T-helper 17 cell (primary cell): ENCODE data around the gene CCNE1. TPM values are rescaled to one million over a fixed set of nuclear protein-coding genes. Genes with fewer than 3 reads are reported as not detected.

Experiments
- ATAC-seq: fragments of 150-1000 bp; cut with Tn5 transposase; 2 replicates; pipeline ENCODE4 v1.10.0; 2021; ENCODE audit warnings: mild to moderate bottlenecking, moderate library complexity
- DNase-seq, 3 donors: peaks; one replicate each; pipeline versions ENCODE4 v3.0.0 to v3.0.0-alpha.2; 2020 to 2021
- H3K9me3 ChIP-seq: one replicate; pipeline ENCODE4 v1.7.0; 2013; ENCODE audit warnings: low read length, mild to moderate bottlenecking; ENCODE audit not compliant: control insufficient read depth, poor library complexity, severe bottlenecking
- H3K27ac Mint-ChIP-seq: one replicate; pipeline ENCODE4 v1.8.0; 2022; ENCODE audit warnings: mild to moderate bottlenecking, moderate library complexity, mixed read lengths
- H3K27me3 Mint-ChIP-seq: one replicate; pipeline ENCODE4 v1.8.0; 2022; ENCODE audit warnings: mixed read lengths
- H3K36me3 Mint-ChIP-seq: one replicate; pipeline ENCODE4 v1.8.0; 2022; ENCODE audit warnings: low read depth, mixed read lengths
- H3K4me1 Mint-ChIP-seq: one replicate; pipeline ENCODE4 v1.8.0; 2022; ENCODE audit warnings: mild to moderate bottlenecking, mixed read lengths
- H3K4me3 Mint-ChIP-seq: one replicate; pipeline ENCODE4 v1.8.0; 2022; ENCODE audit warnings: mild to moderate bottlenecking, moderate library complexity, mixed read lengths
- total RNA-seq, 4 donors: library from RNA in 2 of 4; stranded (reverse) in 2 of 4; gene quantifications; one replicate each; pipeline ENCODE4 v1.2.3 and lab custom pipeline; 2022 to 2026

Gene CCNE1
- total RNA-seq, 2 donors from 2014 or later: 3.8 to 7.4 TPM

GRCh38 chr19:29834991-29835846 lies 23.4 kb downstream of the CCNE1 start:
- no peaks in the 10 kb centered on the region for H3K9me3 ChIP-seq
- DNase-seq: no peak
- H3K27ac Mint-ChIP-seq: peak overlapping the region; percentile 24
- peaks cover 33% of the 10 kb centered on the region for H3K4me1 Mint-ChIP-seq
- H3K36me3 Mint-ChIP-seq: peaks cover 3% of the 10 kb centered on the region
- H3K4me3 Mint-ChIP-seq: no peak overlapping the region
- no peak for ATAC-seq
- H3K27me3 Mint-ChIP-seq: no peaks in the 10 kb centered on the region

DNA sequence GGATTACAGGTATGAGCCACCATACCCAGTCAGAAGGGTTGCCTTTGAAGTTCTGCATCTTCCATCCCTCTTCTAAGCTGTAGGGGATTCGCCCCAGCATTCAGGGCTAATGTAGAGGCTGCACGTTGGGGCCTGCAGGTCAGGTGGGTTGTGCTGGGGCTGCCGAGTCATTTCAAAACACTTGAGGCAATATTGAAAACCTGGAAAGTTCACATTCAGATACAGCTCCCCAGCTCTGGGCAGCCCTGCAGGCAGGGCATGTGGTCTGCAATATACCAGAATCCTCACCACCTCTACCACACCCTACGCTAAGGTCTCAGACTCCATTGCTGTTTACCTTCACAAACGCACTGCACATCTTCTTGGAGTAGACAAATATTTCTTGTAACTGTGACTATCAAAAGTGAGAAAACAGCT lies 24.6 kb downstream of the CCNE1 start:
- Mint-ChIP-seq H3K27me3 (no peaks in the 10 kb centered on the region), H3K4me3 (no peak overlapping the region), H3K4me1 (peaks cover 24% of the 10 kb centered on the region), H3K36me3 (peaks cover under 1% of the 10 kb centered on the region), H3K27ac (peak overlapping the region; percentile 87)
- DNase-seq (no peak), ATAC-seq (no peak)
- no peaks in the 10 kb centered on the region for H3K9me3 ChIP-seq

- peak overlapping the region; percentile 87 for H3K27ac Mint-ChIP-seq
- H3K4me1 Mint-ChIP-seq: peaks cover 19% of the 10 kb centered on the region
- H3K27me3 Mint-ChIP-seq: no peaks in the 10 kb centered on the region
- H3K4me3 Mint-ChIP-seq: peak overlapping the region; percentile 65
- no peaks in the 10 kb centered on the region for H3K36me3 Mint-ChIP-seq
- no peak for DNase-seq
- ATAC-seq: peak; percentile 96
- no peaks in the 10 kb centered on the region for H3K9me3 ChIP-seq
These were observed 25.7 kb downstream of the CCNE1 start for GRCh38 chr19:29837448-29837981.

DNA sequence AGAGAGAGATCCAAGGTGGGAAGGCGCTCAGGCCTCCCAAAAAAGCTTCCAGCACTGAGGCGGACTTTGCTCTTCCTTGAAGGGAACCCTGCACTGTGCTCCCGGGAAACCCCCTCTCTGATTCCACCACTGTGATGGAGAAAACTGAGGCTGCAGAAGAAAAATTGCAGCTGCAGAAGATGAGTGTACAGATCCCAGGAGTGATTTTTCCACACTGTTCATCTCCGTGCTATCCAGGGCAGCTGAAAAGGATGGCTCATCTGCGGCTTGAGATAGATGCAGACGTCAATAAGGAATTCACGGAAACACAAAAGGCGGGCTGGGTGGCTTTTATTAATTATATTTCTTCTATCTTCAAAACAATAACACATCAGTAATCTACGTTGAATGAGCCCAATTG lies 26.2 kb downstream of the CCNE1 start:
- DNase-seq: no peak
- no peaks in the 10 kb centered on the region for H3K27me3 Mint-ChIP-seq
- no peaks in the 10 kb centered on the region for H3K36me3 Mint-ChIP-seq
- H3K4me1 Mint-ChIP-seq: peaks cover 19% of the 10 kb centered on the region
- H3K4me3 Mint-ChIP-seq: no peak overlapping the region
- no peaks in the 10 kb centered on the region for H3K9me3 ChIP-seq
- ATAC-seq: no peak
- H3K27ac Mint-ChIP-seq: peak overlapping the region; percentile 87

DNA sequence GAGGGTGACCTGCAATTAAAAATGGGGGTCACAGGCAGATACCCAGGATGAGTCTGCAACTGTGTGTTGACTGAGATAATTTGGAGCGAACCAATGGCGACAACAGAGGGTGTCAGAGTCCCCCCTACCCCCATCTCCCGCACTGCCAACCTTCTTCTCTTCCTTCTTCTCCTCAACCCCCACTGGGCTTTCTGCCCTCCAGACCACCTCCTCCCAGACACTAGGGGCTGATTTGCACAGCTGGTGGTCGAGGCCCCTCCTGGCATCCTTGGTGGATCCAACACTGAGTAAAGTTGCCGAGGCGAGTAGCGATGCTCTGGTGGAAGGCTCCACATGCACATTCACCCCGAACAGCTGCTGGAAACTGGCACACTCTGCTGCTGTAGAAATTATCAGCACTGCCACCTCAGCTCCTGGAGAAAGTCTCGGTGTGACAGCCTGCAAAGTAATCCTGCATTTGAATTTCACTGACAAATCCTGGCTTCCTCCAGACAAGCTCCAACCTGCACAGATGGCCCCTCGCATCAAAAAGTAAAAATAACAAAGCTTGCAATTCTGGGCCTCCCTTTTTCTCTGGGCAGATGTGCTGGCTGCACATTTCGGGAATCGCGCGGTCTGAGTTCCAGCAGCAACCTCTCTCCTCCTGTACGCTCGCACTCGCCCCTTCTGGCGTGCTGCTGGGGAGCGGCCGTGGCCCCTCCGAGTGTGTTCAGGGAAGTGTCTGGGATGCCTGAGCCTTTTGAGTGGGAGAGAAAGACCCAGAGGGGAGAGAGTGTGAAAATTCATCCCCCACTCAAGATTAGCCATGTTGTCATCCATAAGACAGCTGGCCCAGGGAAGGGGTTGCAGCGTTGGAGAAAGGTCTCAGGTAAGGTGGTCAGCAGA lies 28.5 kb downstream of the CCNE1 start:
- H3K9me3 ChIP-seq: no peaks in the 10 kb centered on the region
- H3K27ac Mint-ChIP-seq: no peak overlapping the region
- H3K4me1 Mint-ChIP-seq: peaks cover 14% of the 10 kb centered on the region
- H3K27me3 Mint-ChIP-seq: no peaks in the 10 kb centered on the region
- H3K4me3 Mint-ChIP-seq: no peak overlapping the region
- ATAC-seq (no peak), DNase-seq (no peak)
- H3K36me3 Mint-ChIP-seq: no peaks in the 10 kb centered on the region

DNA sequence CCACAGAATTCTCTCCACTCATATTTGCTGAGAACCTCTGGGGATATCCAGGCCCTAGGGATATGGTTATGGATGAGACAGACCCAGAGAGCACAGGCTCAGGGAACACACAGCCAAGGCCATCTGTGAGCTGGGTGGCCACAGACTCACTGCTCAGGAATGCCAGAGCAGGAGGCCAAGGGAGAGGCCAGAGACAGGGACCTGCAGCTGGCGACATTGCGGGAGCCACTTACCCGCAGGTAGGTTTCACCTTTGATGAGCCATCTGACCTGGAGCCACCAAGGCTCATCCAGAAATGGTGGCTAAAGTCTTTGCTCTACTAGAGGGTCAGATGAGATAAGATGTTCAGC lies 29.4 kb downstream of the CCNE1 start:
- H3K9me3 ChIP-seq: no peaks in the 10 kb centered on the region
- ATAC-seq (no peak), DNase-seq (no peak)
- Mint-ChIP-seq H3K27ac (no peak overlapping the region), H3K27me3 (no peaks in the 10 kb centered on the region), H3K4me3 (no peak overlapping the region), H3K4me1 (peaks cover 19% of the 10 kb centered on the region), H3K36me3 (no peaks in the 10 kb centered on the region)

GRCh38 chr19:29841559-29842367 lies 30.0 kb downstream of the CCNE1 start:
- no peak overlapping the region for H3K27ac Mint-ChIP-seq
- no peak for ATAC-seq
- no peaks in the 10 kb centered on the region for H3K9me3 ChIP-seq
- H3K4me3 Mint-ChIP-seq: no peak overlapping the region
- H3K36me3 Mint-ChIP-seq: no peaks in the 10 kb centered on the region
- no peak for DNase-seq
- H3K27me3 Mint-ChIP-seq: no peaks in the 10 kb centered on the region
- peaks cover 16% of the 10 kb centered on the region for H3K4me1 Mint-ChIP-seq

DNA sequence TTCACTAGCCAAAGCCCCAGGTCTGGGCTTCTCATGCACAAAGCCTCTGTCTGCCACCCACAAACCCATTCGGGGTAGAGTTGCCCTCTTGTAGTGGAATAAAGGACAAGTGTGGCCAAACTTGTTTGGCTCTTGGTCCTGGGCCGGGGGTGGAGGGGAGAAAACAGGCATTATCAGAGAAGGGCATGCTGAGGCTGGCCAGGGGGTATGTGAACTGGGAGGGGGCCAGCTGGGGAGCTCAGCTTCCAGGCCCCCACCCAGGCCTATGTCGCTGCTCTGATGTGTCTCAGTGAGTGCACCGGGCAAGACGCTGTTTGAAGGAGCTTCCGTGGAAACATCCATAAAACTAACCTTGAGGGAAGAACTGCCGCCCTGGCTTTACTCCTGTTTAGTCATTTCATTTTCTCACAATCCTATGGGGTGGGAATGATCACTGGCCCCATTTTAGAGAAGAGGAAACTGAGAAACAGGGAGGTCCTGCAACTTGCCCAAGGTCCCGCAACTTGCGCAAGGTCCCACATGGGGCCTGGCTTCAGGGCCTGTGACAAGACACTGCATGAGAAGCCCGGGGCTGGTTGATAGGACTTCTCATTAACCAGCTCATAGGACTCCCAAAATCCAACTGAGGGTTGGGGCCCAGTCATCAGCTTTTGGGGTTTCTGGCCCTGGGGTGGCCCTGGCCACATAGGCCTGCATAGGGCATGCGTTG lies 30.8 kb downstream of the CCNE1 start:
- no peak for ATAC-seq
- Mint-ChIP-seq H3K4me1 (peaks cover 10% of the 10 kb centered on the region), H3K27ac (no peak overlapping the region), H3K36me3 (no peaks in the 10 kb centered on the region), H3K4me3 (no peak overlapping the region), H3K27me3 (no peaks in the 10 kb centered on the region)
- DNase-seq: no peak
- no peaks in the 10 kb centered on the region for H3K9me3 ChIP-seq

DNA sequence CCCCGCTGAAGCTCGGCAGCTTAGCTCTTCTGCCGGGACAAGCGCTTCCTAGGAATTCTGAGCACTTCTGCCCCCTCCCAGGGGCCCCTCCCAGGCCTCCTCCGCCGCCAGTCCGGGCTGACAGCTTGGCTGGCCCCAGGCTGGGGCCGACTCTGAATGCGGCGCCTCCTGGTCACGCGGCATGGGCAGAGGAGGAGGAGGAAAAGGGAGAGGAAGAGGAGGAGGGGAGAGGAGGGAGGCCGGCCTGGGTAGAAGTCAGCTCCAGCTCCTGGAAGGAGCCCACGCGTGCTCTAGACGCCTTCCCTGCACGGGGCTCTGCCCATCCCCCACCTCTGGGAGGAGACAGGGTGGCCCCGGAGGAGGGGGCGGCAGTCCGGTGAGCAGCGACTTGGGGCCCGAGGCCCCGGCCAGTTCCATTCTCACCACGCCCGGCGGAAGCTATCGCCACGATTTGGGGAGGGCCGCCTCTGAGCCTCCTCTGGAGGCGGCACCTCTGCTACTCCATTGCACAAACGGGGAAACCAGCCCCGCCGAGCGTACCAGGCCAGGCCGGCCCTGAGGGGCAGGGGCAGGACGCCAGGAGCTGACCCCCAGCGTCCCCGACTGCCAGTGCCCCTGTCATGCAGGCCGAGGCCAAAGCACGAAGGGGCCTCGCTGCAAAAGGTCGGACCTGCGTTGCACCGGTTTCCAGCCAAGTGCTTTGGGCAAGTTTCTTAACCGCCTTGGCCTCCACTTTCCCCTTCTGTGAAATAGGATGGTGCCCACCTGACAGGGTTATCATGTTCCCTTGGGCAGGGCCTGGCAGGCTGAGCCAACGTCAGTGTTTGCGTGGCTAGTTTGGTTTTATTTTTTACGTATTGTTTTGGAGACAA lies 31.6 kb downstream of the CCNE1 start:
- peak overlapping the region; percentile 70 for H3K4me3 Mint-ChIP-seq
- no peaks in the 10 kb centered on the region for H3K36me3 Mint-ChIP-seq
- H3K4me1 Mint-ChIP-seq: peaks cover 11% of the 10 kb centered on the region
- DNase-seq (no peak), ATAC-seq (no peak)
- no peaks in the 10 kb centered on the region for H3K27me3 Mint-ChIP-seq
- H3K9me3 ChIP-seq: no peaks in the 10 kb centered on the region
- no peak overlapping the region for H3K27ac Mint-ChIP-seq

DNA sequence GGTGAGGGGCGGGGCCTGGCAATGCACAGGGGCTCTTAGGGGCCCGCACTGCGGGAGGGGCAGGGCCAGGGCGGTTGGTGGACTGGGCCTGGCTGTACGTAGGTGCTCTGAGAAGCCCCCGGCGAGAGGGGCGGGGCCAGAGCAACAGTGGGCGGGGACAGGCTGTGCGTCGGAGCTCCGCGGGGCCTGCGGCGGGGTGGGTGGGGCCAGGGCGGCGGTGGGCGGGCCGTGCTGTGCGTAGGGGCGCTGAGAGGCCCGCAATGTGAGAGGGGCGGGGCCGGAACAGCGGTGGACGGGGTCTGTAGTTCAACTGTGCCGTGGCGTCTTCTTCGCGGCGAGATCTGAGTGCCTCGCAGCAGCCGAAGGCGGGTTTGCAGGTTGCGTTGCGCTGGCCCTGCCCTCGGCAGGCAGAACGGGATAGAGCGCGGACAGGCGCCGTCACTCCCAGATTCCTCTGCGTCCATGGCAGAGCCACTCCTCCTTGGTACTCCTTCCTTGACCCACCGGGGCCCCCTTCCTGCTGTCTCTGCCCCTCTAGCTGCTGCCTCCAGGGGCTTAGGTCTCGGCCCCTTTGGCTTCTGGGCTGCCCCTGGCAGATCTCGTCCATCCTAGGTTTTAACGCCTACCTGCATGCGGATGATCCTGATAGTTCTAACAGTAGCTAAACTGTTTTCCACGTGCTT lies 33.2 kb downstream of the CCNE1 start:
- H3K36me3 Mint-ChIP-seq: no peaks in the 10 kb centered on the region

DNA sequence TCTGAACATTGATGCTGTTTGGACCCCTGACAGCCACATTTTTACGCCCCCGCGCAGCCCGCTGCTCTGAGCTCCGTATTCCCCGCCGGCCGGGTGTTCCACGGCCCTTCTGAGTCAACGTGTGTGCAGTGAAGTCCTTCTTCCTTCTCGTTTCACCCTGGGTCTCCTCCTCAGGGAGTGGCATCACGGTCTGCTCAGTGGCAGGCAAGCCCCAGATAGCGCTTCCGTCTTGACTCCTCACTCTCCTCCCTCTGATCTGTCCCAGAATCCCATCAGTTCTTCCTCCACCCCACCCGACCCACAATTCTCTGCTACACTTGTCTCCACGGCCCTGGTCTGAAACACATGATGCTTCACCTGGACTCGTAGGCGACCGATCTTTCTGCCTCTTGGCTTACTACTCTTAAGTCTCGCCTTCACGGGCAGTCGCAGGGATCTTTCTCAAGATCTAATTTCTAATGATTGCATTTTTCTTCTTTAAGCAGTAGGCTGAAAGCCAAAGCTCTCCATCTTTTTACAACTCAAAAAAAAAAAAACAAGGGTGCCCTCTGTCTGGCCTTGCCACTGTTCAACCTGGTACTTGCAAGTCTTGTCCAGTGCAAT lies 33.9 kb downstream of the CCNE1 start:
- Mint-ChIP-seq H3K27me3 (no peaks in the 10 kb centered on the region), H3K27ac (peak overlapping the region; percentile 95), H3K4me1 (peaks cover 11% of the 10 kb centered on the region), H3K36me3 (no peaks in the 10 kb centered on the region), H3K4me3 (peak overlapping the region; percentile 98)
- H3K9me3 ChIP-seq: no peaks in the 10 kb centered on the region
- no peak for ATAC-seq
- DNase-seq: peak in 1 of 3 donors; percentile 13

More for the DNA sequence above, 33.2 kb downstream of the CCNE1 start:
- Mint-ChIP-seq H3K27ac (peak overlapping the region; percentile 95), H3K27me3 (no peaks in the 10 kb centered on the region), H3K4me3 (peak overlapping the region; percentile 98), H3K4me1 (peaks cover 11% of the 10 kb centered on the region)
- ATAC-seq: peak; percentile 80
- no peaks in the 10 kb centered on the region for H3K9me3 ChIP-seq
- DNase-seq: peak; percentile 94 to 97 (median 95)
